SK-N-SH (cell line): ENCODE results near the gene CLEC2A. TPM values are rescaled to one million over a fixed set of nuclear protein-coding genes. Genes with fewer than 3 reads are reported as not detected.

Experiments used
- CTCF ChIA-PET: fragments of 300-600, 350-600 bp; formaldehyde crosslinking; extraction: SDS; loops from one replicate; lab custom pipeline; 2021; lab: Yijun Ruan, JAX
- POLR2A ChIA-PET: fragments of 350-600 bp; sonication (Branson Sonifier 250); formaldehyde crosslinking; extraction: SDS; loops from one replicate; lab custom pipeline; 2020; ENCODE audit warnings: antibody characterized with exemption, inconsistent platforms; lab: Yijun Ruan, JAX
- DNase-seq: peaks from one replicate; pipeline ENCODE4 v3.0.0; 2012
- H2AFZ ChIP-seq: fragments of 200-600 bp; sonication (generic); 2 replicates; pipeline ENCODE4 v1.8.1; 2016; ENCODE audit warnings: antibody characterized with exemption, mild to moderate bottlenecking, low read depth
- H3F3A ChIP-seq: fragments of 200-600 bp; sonication (generic); replicated peaks from 2 replicates; pipeline ENCODE3; 2016; ENCODE audit warnings: antibody characterized with exemption, mild to moderate bottlenecking; ENCODE audit not compliant: insufficient read depth
- H3K27ac ChIP-seq, 2 experiments: fragments of 200-500 bp in 1 of 2; fragments of 200-600 bp in 1 of 2; sonication (Bioruptor generic) in 1 of 2; sonication (generic), shearing (Covaris generic) in 1 of 2; 2 replicates each; pipeline versions ENCODE4 v1.5.1 to v1.6.1; 2014 to 2016; ENCODE audit warnings: low read depth in 2 of 2, inconsistent platforms in 1 of 2, low read length in 1 of 2, mild to moderate bottlenecking in 1 of 2, mixed read lengths in 1 of 2
- H3K27me3 ChIP-seq: fragments of 200-600 bp; sonication (generic), shearing (Covaris generic); 2 replicates; pipeline ENCODE4 v1.6.1; 2016; ENCODE audit warnings: mixed run types; ENCODE audit not compliant: insufficient read depth
- H3K36me3 ChIP-seq, 2 experiments: fragments of 200-500 bp in 1 of 2; fragments of 200-600 bp in 1 of 2; sonication (Bioruptor generic) in 1 of 2; sonication (generic) in 1 of 2; replicated peaks in 1 of 2; 2 replicates each; pipeline versions ENCODE3 to v1.5.1; 2014 to 2016; ENCODE audit warnings: low read length in 1 of 2, mild to moderate bottlenecking in 1 of 2; ENCODE audit not compliant: insufficient read depth in 2 of 2, control insufficient read depth in 1 of 2
- H3K4me1 ChIP-seq, 2 experiments: fragments of 200-500 bp in 1 of 2; fragments of 200-600 bp in 1 of 2; sonication (Bioruptor generic) in 1 of 2; sonication (generic), shearing (Covaris generic) in 1 of 2; 2 replicates each; pipeline versions ENCODE4 v1.5.1 to v1.6.1; 2014 to 2016; ENCODE audit warnings: low read depth in 1 of 2, low read length in 1 of 2, mixed run types in 1 of 2; ENCODE audit not compliant: insufficient read depth in 2 of 2, control insufficient read depth in 1 of 2
- H3K4me2 ChIP-seq: fragments of 200-600 bp; sonication (generic), shearing (Covaris generic); 2 replicates; pipeline ENCODE4 v1.6.1; 2017; ENCODE audit warnings: mixed run types
- H3K4me3 ChIP-seq, 2 experiments: fragments of 200-500 bp in 1 of 2; fragments of 200-600 bp in 1 of 2; sonication (Bioruptor generic) in 1 of 2; sonication (generic), shearing (Covaris generic) in 1 of 2; 2 replicates each; pipeline versions ENCODE4 v1.5.1 to v1.8.1; 2014 to 2016; ENCODE audit warnings: low read depth in 2 of 2, inconsistent platforms in 1 of 2, low read length in 1 of 2, mild to moderate bottlenecking in 1 of 2, mixed read lengths in 1 of 2, moderate library complexity in 1 of 2
- H3K79me2 ChIP-seq: fragments of 200-600 bp; sonication (generic); 2 replicates; pipeline ENCODE4 v1.8.1; 2017; ENCODE audit warnings: mild to moderate bottlenecking; ENCODE audit not compliant: insufficient read depth
- H3K9ac ChIP-seq: fragments of 200-600 bp; sonication (generic); 2 replicates; pipeline ENCODE4 v1.6.1; 2017; ENCODE audit warnings: mixed run types
- H3K9me2 ChIP-seq: fragments of 200-600 bp; sonication (generic); 2 replicates; pipeline ENCODE4 v1.6.1; 2017; ENCODE audit warnings: mixed run types
- H3K9me3 ChIP-seq: fragments of 200-600 bp; sonication (generic); 2 replicates; pipeline ENCODE4 v1.6.1; 2017; ENCODE audit warnings: mixed run types, mild to moderate bottlenecking, moderate library complexity
- H4K20me1 ChIP-seq: fragments of 200-600 bp; sonication (generic); 2 replicates; pipeline ENCODE4 v1.6.1; 2017; ENCODE audit warnings: mild to moderate bottlenecking, mixed run types; ENCODE audit not compliant: insufficient read depth
- CTCF ChIP-seq: fragments of 200-600 bp; sonication (generic); IDR thresholded peaks from 2 replicates; pipeline ENCODE4 v1.6.1; 2017; ENCODE audit warnings: antibody characterized with exemption, mild to moderate bottlenecking, moderate library complexity
- EP300 ChIP-seq, 2 experiments: IDR thresholded peaks; 2 replicates each; pipeline versions ENCODE4 v1.4.0 to v1.6.1; 2012; ENCODE audit warnings: borderline replicate concordance in 1 of 2, low read depth in 1 of 2, low read length in 1 of 2
- EZH2phosphoT487 ChIP-seq: fragments of 200-600 bp; sonication (generic); IDR thresholded peaks from 2 replicates; pipeline ENCODE4 v1.6.1; 2017; ENCODE audit warnings: low read depth, mixed run types, mild to moderate bottlenecking, antibody characterized with exemption, moderate library complexity, borderline replicate concordance
- FOXM1 ChIP-seq: IDR thresholded peaks from 2 replicates; pipeline ENCODE4 v1.4.0; 2012; ENCODE audit warnings: low read depth, mild to moderate bottlenecking
- GATA2 ChIP-seq: sonication (generic); formaldehyde crosslinking; IDR thresholded peaks from 2 replicates; pipeline ENCODE4 v1.5.0; 2020; ENCODE audit warnings: mild to moderate bottlenecking, missing genetic modification reagents
- RAD21 ChIP-seq: IDR thresholded peaks from 2 replicates; pipeline ENCODE4 v1.6.1; 2012; ENCODE audit warnings: mild to moderate bottlenecking, low read length
- RXRA ChIP-seq: IDR thresholded peaks from 2 replicates; pipeline ENCODE4 v1.4.0; 2012; ENCODE audit warnings: low read depth, mild to moderate bottlenecking, borderline replicate concordance
- SMC3 ChIP-seq: IDR thresholded peaks from 2 replicates; pipeline ENCODE4 v1.6.1; 2012; ENCODE audit warnings: low read depth, low read length, improper control_type of control experiment
- TEAD4 ChIP-seq: IDR thresholded peaks from 2 replicates; pipeline ENCODE4 v1.4.0; 2012; ENCODE audit warnings: mild to moderate bottlenecking, borderline replicate concordance; ENCODE audit not compliant: insufficient read depth
- ZBTB33 ChIP-seq: IDR thresholded peaks from 2 replicates; pipeline ENCODE4 v1.4.0; 2012; ENCODE audit warnings: low read depth, borderline replicate concordance
- WGBS: methylation state at CpG from one replicate; pipeline ENCODE4 v1.1.6; 2017; ENCODE audit warnings: low lambda C conversion rate; 5-methylcytosine and 5-hydroxymethylcytosine counted together
- polyA plus RNA-seq, 3 experiments: library from polyadenylated mRNA; depleted of rRNA; stranded (reverse); fragments of >200 nt; gene quantifications; 2 replicates each; pipeline ENCODE4 v1.2.3, GENCODE V29; 2012

The CLEC2A gene
- polyA plus RNA-seq, 1 of the 3 experiments (the other 2 are of a cell fraction) = not detected

GRCh38 chr12:9926876-9927275, 5.3 kb downstream of the CLEC2A start:
- DNase-seq = no peak
- H2AFZ ChIP-seq = no peak overlapping the region
- ChIA-PET POLR2A (no interaction called here), CTCF (interaction anchor here (1.1 kb wide), 1 partner anchor 176 kb away, joined by 3 read pairs; no protein-coding TSS in a partner anchor)
- WGBS = under 1% methylated on average over 3 of the region's 3 CpGs
- no peaks in the 10 kb centered on the region for H4K20me1 ChIP-seq
- peaks cover 9% of the 10 kb centered on the region; the same call in 1 of the 2 replicates for H3K27me3 ChIP-seq
- no peaks in the 10 kb centered on the region for H3K36me3 ChIP-seq
- no peak overlapping the region for H3K27ac ChIP-seq
- H3F3A ChIP-seq = no peaks in the 10 kb centered on the region
- no peaks in the 10 kb centered on the region for H3K9me3 ChIP-seq
- no peaks in the 10 kb centered on the region for H3K9me2 ChIP-seq
- no peak overlapping the region for H3K4me3 ChIP-seq
- H3K79me2 ChIP-seq = no peaks in the 10 kb centered on the region
- no peaks in the 10 kb centered on the region; a peak in 1 of 4 replicates for H3K4me1 ChIP-seq
- TF ChIP-seq FOXM1 (no peak), GATA2 (CRISPR knock-in tag) (no peak)
- no peak overlapping the region for H3K4me2 ChIP-seq
- no peak overlapping the region for H3K9ac ChIP-seq

GRCh38 chr12:9925705-9926393, 6.3 kb downstream of the CLEC2A start:
- ChIA-PET POLR2A (no interaction called here), CTCF (interaction anchor here (0.8 to 1.5 kb wide), 4 partner anchors 175 to 195 kb away, joined by 3 to 6 read pairs (median 3); no protein-coding TSS in a partner anchor)
- Histone ChIP-seq H2AFZ (0 out of 2 replicates have a peak overlapping the region, but pooled peaks have one; percentile 9), H3K79me2 (no peaks in the 10 kb centered on the region), H3K9me3 (no peaks in the 10 kb centered on the region), H3K9ac (no peak overlapping the region), H3F3A (no peaks in the 10 kb centered on the region), H3K36me3 (no peaks in the 10 kb centered on the region), H3K4me2 (peak overlapping the region; percentile 61; the same call in 1 of the 2 replicates), H3K4me3 (peak overlapping the region in 1 of 2 experiments; percentile 44; a peak in 2 of 4 replicates), H3K27me3 (peaks cover 9% of the 10 kb centered on the region; the same call in 1 of the 2 replicates), H3K4me1 (no peaks in the 10 kb centered on the region; a peak in 1 of 4 replicates)
- DNase-seq = peak; percentile 7
- peak; percentile 64 for TF ChIP-seq CTCF
- TF ChIP-seq EZH2phosphoT487 = no peak
- no peak for TF ChIP-seq ZBTB33
- TF ChIP-seq TEAD4 = no peak
- no peak for TF ChIP-seq EP300 (IDR thresholded peaks at IDR 0.05; ENCODE audit: borderline replicate concordance in 1 of 2, low read depth in 1 of 2, low read length in 1 of 2)
- peak; percentile 45; the same call in 1 of the 2 replicates for TF ChIP-seq SMC3
- TF ChIP-seq RXRA = no peak
- TF ChIP-seq RAD21 = peak; percentile 28; the same call in 1 of the 2 replicates
- TF ChIP-seq, all 33 proteins: peak for 3
- no peak overlapping the region for H3K27ac ChIP-seq
- H4K20me1 ChIP-seq = no peaks in the 10 kb centered on the region
- whole genome bisulfite sequencing = 4% methylated on average over 5 of the region's 5 CpGs
- H3K9me2 ChIP-seq = no peaks in the 10 kb centered on the region
